GM12865 (cell line): Measurements from ENCODE around the gene TMEM269.

Source experiments
- DNase-seq: peaks from one replicate; pipeline ENCODE4 v3.0.0; 2010; ENCODE audit warnings: low read depth
- H3K4me3 ChIP-seq: 2 replicates; pipeline ENCODE4 v1.5.1; 2011; ENCODE audit warnings: mild to moderate bottlenecking, low read depth, low read length, control low read depth
- TF ChIP-seq, protein P1 (sequence below): IDR thresholded peaks from 2 replicates; pipeline ENCODE4 v1.5.1; 2011; ENCODE audit warnings: low read length, control low read depth, low read depth, inconsistent platforms; ENCODE audit not compliant: insufficient read depth; ENCODE audit errors: missing control alignments

TMEM269 gene

DNA sequence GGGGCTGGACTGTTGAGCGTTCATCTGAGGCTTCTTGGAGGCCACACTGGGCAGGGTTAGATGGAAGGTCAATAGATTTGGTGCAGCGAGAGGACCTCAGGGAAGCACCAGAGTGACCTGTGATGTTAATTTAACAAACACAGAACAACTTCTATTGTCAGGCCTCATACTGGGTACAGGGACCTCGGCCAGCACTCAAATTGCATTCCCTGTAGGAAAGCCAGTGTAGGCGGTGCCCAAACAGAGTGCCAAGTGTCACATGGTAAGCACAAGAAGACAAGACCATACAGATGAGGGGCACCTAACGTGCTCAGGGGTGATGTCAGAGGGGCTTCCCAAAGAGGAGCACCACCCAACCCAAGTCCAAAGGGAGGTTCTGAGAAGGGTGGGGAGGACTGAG lies 1.3 kb downstream of the TMEM269 start:
- no peak for DNase-seq

DNA sequence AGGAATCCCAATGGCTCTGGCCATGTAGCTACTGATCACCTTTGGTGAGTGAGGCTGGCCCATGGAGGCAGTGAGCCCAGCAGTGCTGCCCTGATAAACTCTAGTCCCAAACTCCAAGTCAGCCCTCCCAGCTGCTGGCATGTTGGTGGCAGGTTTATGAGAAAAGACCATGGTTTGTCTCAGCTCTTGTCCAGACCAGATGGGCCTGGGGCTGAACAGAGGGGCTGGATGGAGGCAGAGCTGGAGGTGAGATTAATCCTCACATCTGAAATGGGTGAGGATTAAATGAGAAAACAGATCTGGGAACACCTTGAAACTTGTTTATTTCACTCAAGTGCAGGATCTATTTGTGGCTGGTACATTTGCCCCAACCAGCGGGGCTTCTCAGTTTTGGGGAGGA lies 3.2 kb downstream of the TMEM269 start:
- TF ChIP-seq, protein P1, sequence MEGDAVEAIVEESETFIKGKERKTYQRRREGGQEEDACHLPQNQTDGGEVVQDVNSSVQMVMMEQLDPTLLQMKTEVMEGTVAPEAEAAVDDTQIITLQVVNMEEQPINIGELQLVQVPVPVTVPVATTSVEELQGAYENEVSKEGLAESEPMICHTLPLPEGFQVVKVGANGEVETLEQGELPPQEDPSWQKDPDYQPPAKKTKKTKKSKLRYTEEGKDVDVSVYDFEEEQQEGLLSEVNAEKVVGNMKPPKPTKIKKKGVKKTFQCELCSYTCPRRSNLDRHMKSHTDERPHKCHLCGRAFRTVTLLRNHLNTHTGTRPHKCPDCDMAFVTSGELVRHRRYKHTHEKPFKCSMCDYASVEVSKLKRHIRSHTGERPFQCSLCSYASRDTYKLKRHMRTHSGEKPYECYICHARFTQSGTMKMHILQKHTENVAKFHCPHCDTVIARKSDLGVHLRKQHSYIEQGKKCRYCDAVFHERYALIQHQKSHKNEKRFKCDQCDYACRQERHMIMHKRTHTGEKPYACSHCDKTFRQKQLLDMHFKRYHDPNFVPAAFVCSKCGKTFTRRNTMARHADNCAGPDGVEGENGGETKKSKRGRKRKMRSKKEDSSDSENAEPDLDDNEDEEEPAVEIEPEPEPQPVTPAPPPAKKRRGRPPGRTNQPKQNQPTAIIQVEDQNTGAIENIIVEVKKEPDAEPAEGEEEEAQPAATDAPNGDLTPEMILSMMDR: no peak
- H3K4me3 ChIP-seq: no peak overlapping the region
- DNase-seq: no peak

More for the DNA sequence above, 1.3 kb downstream of the TMEM269 start:
- H3K4me3 ChIP-seq: no peak overlapping the region
- TF ChIP-seq, protein P1: no peak

DNA sequence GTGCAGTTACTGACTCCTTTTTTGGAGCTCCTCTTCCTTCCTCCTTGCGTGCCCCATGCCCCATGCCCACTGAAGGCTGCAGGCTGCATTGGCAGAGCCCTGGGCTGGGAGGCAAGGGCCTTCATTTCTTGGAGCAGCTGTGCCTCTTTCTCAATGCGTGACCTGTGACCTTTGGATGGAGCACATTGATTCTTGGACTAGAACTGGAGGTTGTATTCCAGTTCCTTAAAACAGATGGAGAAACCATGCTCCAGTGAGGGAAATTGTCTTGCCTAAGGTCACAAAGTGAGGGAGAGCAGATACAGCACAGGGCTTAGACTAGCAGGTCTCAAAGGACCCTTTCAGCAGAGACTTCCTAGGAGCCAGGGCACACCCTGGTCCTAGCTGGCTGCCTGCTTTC lies 9.0 kb downstream of the TMEM269 start:
- no peak overlapping the region for H3K4me3 ChIP-seq
- TF ChIP-seq, protein P1: no peak
- DNase-seq: no peak

DNA sequence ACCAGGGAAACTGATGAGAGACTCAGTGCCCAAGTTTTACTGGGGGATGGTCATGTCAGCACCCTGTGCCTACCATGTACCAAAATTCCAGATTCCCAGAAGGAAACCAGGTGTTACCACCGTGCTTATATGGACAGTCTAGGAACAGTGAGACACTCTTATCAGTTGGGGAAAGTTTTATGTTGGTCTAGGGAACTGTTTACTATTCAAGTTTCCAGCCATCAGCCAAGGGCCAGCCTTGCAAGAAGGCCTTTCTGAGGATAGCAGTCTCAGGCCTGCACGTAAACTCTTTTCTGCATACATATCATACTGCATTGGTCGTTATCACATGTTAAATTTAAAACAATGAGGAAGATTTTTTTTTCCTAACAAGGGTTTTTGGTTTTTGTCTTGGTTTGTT lies 12.6 kb downstream of the TMEM269 start:
- TF ChIP-seq, protein P1: no peak
- H3K4me3 ChIP-seq: no peak overlapping the region
- DNase-seq: no peak

DNA sequence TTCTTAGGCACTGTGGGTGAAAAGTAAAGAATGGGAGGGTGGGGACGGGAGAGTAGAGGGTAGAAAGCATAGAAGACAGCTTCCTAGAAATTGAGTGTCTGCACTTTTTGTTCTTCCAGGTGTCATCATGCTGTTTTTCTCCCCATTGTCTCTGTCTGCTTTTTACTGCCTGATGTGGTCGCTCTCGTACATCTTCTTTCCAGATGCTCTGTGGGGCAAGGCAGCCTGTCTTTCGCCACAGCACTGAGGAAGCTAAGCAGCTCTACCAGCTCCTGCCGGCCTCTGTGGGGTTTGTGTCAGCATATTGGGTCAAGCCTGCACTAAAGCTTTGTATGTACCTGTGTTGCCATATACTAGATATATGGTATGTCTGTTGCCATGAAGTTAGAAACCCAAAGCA lies 13.2 kb downstream of the TMEM269 start:
- no peak overlapping the region for H3K4me3 ChIP-seq
- DNase-seq: no peak
- TF ChIP-seq, protein P1: no peak

DNA sequence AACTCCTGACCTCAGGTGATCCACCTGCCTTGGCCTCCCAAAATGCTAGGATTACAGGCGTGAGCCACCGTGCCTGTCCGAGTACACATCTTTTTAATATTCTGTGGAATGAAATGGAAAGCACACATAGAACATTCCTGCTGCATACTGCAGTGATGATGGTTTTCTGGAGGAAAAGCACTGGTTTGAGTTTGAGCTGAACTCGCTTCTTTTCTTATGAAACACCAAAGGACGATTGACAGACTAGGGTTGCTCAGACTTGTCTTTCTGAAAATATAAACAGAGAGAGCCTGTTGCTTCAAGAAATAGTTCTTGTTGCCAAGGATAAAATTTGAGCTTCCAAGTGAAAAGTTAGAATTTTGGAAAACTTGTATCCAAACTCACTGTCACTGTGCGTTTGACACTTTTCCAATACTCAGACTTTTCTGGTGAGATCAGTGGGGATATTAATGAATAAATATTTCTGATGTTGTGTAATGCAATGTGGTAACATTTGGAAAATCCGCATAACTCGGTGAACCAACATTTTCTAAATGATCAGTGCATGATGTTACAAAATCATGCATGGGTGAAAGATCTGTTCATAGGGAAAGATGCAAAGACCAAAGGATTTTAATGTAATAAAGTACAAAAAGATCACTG lies 17.2 kb downstream of the TMEM269 start:
- DNase-seq: no peak
- TF ChIP-seq, protein P1: no peak
- no peak overlapping the region for H3K4me3 ChIP-seq

DNA sequence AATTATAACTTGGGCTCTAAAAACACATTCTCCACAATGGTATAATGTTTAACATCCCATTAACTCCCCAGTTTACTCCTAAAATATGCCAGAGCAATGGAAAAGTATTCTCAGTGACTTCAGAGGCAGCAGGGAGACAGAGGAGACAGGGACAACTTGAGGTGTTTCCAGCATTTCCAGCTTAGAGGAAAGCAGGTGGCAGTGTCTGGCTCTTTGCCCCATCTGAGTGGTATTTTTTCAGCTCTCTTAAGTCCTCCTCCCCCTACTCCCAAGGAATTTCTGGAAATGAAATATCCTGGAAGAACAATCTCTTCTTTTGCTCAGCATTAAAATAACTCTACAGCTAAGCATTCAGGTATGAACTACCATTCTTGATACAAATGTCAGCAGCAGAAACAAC lies 21.4 kb downstream of the TMEM269 start:
- TF ChIP-seq, protein P1: no peak
- DNase-seq: no peak
- H3K4me3 ChIP-seq: no peak overlapping the region
